Measurements from ENCODE around the gene YARS2. TPM values are rescaled to one million over a fixed set of nuclear protein-coding genes. Genes with fewer than 3 reads are reported as not detected.

Gene YARS2
- 38.3 and 39.4 TPM in 2 replicates for total RNA-seq

DNA sequence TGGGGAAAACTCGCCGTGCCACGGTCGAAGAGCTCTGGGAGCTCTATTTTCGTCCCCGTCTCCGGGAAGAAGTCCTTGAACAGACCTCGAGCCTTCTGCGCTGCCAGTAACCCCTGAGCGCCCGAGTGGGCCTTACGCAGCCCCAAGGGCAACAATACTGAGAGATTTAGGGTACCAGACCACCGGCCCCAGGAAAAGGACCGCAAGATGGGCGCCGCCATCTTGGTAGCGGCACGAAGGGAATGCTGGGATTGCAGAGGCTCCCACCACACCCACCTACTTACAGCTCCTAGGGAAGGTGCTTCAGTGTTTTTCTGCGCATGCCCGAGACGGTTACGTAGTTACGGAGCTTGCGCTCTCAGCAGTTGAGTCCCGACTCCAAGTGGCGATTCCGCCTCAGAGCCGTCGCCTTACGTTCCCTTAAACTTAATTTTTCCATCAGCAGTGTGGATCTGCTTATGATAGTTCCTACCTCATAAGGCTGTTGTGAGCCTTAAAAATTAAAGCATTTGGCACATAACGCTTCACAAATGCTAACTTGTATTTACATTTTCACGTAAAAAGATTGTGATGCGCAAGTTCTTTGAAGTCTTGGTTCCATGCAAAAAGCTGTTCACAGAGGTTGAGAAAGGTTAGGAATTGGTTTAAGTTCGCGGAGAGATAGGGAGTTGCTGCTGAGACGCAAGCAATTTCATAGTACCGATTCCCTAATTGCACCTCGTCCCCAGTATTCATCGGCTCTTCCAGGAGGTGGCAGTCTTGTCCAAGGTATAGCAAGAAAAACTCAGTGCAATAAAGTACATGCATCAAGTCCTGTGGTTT, at the start of gene YARS2:
Gene YARS2 (minus strand): TSS at position 244 of the 822 bp plus-strand sequence. CDS start 23 bp downstream, at position 221.

Other genes starting within 250 kb of the YARS2 start
- 68.6 and 92.5 TPM in 2 replicates for gene DNM1L, start 76.6 kb downstream of the YARS2 start, total RNA-seq
- 5.9 and 14.1 TPM in 2 replicates for gene PKP2, start 140.9 kb upstream of the YARS2 start, total RNA-seq